SK-N-SH treated with all-trans-retinoic acid at 6 μM for 48 hours (cell line): ENCODE measurements around the gene FAM209A.

Source experiments
- ATAC-seq: fragments of 200-7000 bp; cut with Tn5 transposase; 3 replicates; pipeline ENCODE4 v1.9.1; 2020; ENCODE audit warnings: mild to moderate bottlenecking, moderate library complexity
- ARNTL ChIP-seq: fragments of 450-650 bp; formaldehyde crosslinking; IDR thresholded peaks from 2 replicates; pipeline ENCODE4 v1.5.0; 2020; ENCODE audit warnings: low read depth, mild to moderate bottlenecking, moderate library complexity, borderline replicate concordance
- BACH2 ChIP-seq: fragments of 250-450 bp; sonication (Bioruptor Pico); IDR thresholded peaks from 2 replicates; pipeline ENCODE4 v1.9.0; 2021; ENCODE audit warnings: mild to moderate bottlenecking, borderline replicate concordance
- CREB5 ChIP-seq: fragments of 250-450 bp; sonication (Bioruptor Pico); IDR thresholded peaks from 2 replicates; pipeline ENCODE4 v1.5.1; 2020; ENCODE audit warnings: low read depth, mild to moderate bottlenecking, moderate library complexity
- CSDC2 ChIP-seq: fragments of 250-450 bp; sonication (Bioruptor Pico); IDR thresholded peaks from 2 replicates; pipeline ENCODE4 v1.5.0; 2020; ENCODE audit warnings: mild to moderate bottlenecking, moderate library complexity
- GLIS3 ChIP-seq: fragments of 250-450 bp; sonication (Bioruptor Pico); IDR thresholded peaks from 2 replicates; pipeline ENCODE4 v1.5.0; 2020; ENCODE audit warnings: mild to moderate bottlenecking, moderate library complexity
- OSR1 ChIP-seq: fragments of 250-450 bp; sonication (Bioruptor Pico); IDR thresholded peaks from 2 replicates; pipeline ENCODE4 v1.8.0; 2022; ENCODE audit warnings: moderate library complexity, mild to moderate bottlenecking, inconsistent platforms
- PATZ1 ChIP-seq: fragments of 250-450 bp; sonication (Bioruptor Pico); IDR thresholded peaks from 2 replicates; pipeline ENCODE4 v1.8.0; 2020; ENCODE audit warnings: mild to moderate bottlenecking, moderate library complexity, borderline replicate concordance
- PPARA ChIP-seq: fragments of 250-450 bp; sonication (Bioruptor Pico); IDR thresholded peaks from 2 replicates; pipeline ENCODE4 v1.5.0; 2020; ENCODE audit warnings: mild to moderate bottlenecking, borderline replicate concordance
- RARB ChIP-seq: fragments of 250-450 bp; sonication (Bioruptor Pico); IDR thresholded peaks from 2 replicates; pipeline ENCODE4 v1.8.0; 2021; ENCODE audit warnings: mild to moderate bottlenecking, moderate library complexity
- SNAI2 ChIP-seq: fragments of 250-450 bp; sonication (Bioruptor Pico); IDR thresholded peaks from 2 replicates; pipeline ENCODE4 v1.5.0; 2020; ENCODE audit warnings: mild to moderate bottlenecking, moderate library complexity
- TCF4 ChIP-seq: fragments of 250-450 bp; sonication (Bioruptor Pico); IDR thresholded peaks from 2 replicates; pipeline ENCODE4 v1.8.0; 2021; ENCODE audit warnings: mild to moderate bottlenecking, moderate library complexity, borderline replicate concordance
- TOX ChIP-seq: fragments of 250-450 bp; sonication (Bioruptor Pico); IDR thresholded peaks from 2 replicates; pipeline ENCODE4 v1.8.0; 2021; ENCODE audit warnings: mild to moderate bottlenecking, moderate library complexity, borderline replicate concordance
- ZC3H10 ChIP-seq: fragments of 250-450 bp; sonication (Bioruptor Pico); IDR thresholded peaks from 2 replicates; pipeline ENCODE4 v1.5.1; 2021; ENCODE audit warnings: mild to moderate bottlenecking, moderate library complexity
- ZFP3 ChIP-seq: fragments of 250-450 bp; sonication (Bioruptor Pico); IDR thresholded peaks from 2 replicates; pipeline ENCODE4 v1.5.0; 2020; ENCODE audit warnings: mild to moderate bottlenecking, moderate library complexity
- ZFP30 ChIP-seq: fragments of 450-650 bp; formaldehyde crosslinking; IDR thresholded peaks from 2 replicates; pipeline ENCODE4 v1.5.0; 2022; ENCODE audit warnings: mild to moderate bottlenecking, moderate library complexity
- ZNF70 ChIP-seq: fragments of 450-650 bp; formaldehyde crosslinking; IDR thresholded peaks from 2 replicates; pipeline ENCODE4 v1.5.0; 2020; ENCODE audit warnings: mild to moderate bottlenecking, moderate library complexity
- ZNF8 ChIP-seq: fragments of 450-650 bp; formaldehyde crosslinking; IDR thresholded peaks from 2 replicates; pipeline ENCODE4 v1.5.0; 2020; ENCODE audit warnings: mild to moderate bottlenecking, moderate library complexity
- TF ChIP-seq, protein P1 (sequence below): fragments of 250-450 bp; sonication (Bioruptor Pico); IDR thresholded peaks from 2 replicates; pipeline ENCODE4 v1.5.1; 2021; ENCODE audit warnings: mild to moderate bottlenecking, moderate library complexity
- TF ChIP-seq, protein P2 (sequence below): fragments of 250-450 bp; sonication (Bioruptor Pico); IDR thresholded peaks from 2 replicates; pipeline ENCODE4 v1.5.0; 2020; ENCODE audit warnings: mild to moderate bottlenecking, moderate library complexity
- TF ChIP-seq, protein P3 (sequence below): fragments of 250-450 bp; sonication (Bioruptor Pico); IDR thresholded peaks from 2 replicates; pipeline ENCODE4 v1.8.0; 2021; ENCODE audit warnings: low read depth, mild to moderate bottlenecking, moderate library complexity, borderline replicate concordance

Gene FAM209A

GRCh38 chr20:56513161-56514150, 11.1 kb upstream of the FAM209A start:
- ATAC-seq, result no peak
- TF ChIP-seq RARB (CRISPR knock-in tag) (no peak), ZFP3 (CRISPR knock-in tag) (no peak), CSDC2 (CRISPR knock-in tag) (no peak), ZC3H10 (CRISPR knock-in tag) (no peak)
- TF ChIP-seq, protein P1, sequence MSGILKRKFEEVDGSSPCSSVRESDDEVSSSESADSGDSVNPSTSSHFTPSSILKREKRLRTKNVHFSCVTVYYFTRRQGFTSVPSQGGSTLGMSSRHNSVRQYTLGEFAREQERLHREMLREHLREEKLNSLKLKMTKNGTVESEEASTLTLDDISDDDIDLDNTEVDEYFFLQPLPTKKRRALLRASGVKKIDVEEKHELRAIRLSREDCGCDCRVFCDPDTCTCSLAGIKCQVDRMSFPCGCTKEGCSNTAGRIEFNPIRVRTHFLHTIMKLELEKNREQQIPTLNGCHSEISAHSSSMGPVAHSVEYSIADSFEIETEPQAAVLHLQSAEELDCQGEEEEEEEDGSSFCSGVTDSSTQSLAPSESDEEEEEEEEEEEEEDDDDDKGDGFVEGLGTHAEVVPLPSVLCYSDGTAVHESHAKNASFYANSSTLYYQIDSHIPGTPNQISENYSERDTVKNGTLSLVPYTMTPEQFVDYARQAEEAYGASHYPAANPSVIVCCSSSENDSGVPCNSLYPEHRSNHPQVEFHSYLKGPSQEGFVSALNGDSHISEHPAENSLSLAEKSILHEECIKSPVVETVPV (CRISPR knock-in tag), result no peak

DNA sequence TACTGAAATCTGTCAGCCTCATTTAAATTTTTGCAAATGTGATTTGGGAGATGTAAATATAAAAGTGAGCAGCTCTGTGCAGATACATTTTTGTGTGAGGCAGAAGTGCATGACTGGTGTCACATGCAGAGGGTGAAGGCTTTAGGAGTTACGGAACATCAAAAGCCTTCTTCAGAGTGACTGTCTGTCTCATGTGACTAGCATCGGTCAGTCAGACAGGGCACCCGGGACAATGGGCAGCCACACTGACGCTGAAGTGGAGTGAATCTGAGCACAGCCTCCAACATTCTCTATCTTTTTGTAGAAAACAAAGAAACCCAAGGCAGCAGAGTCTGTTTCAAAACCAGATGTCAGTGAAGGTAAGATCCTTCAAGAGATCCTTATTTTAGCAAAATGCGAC, 7.9 kb upstream of the FAM209A start:
- ATAC-seq, result no peak
- TF ChIP-seq CSDC2 (CRISPR knock-in tag), result no peak
- no peak for TF ChIP-seq PATZ1 (CRISPR knock-in tag)
- TF ChIP-seq ZC3H10 (CRISPR knock-in tag), result no peak
- no peak for TF ChIP-seq CREB5 (CRISPR knock-in tag)
- TF ChIP-seq, protein P2, sequence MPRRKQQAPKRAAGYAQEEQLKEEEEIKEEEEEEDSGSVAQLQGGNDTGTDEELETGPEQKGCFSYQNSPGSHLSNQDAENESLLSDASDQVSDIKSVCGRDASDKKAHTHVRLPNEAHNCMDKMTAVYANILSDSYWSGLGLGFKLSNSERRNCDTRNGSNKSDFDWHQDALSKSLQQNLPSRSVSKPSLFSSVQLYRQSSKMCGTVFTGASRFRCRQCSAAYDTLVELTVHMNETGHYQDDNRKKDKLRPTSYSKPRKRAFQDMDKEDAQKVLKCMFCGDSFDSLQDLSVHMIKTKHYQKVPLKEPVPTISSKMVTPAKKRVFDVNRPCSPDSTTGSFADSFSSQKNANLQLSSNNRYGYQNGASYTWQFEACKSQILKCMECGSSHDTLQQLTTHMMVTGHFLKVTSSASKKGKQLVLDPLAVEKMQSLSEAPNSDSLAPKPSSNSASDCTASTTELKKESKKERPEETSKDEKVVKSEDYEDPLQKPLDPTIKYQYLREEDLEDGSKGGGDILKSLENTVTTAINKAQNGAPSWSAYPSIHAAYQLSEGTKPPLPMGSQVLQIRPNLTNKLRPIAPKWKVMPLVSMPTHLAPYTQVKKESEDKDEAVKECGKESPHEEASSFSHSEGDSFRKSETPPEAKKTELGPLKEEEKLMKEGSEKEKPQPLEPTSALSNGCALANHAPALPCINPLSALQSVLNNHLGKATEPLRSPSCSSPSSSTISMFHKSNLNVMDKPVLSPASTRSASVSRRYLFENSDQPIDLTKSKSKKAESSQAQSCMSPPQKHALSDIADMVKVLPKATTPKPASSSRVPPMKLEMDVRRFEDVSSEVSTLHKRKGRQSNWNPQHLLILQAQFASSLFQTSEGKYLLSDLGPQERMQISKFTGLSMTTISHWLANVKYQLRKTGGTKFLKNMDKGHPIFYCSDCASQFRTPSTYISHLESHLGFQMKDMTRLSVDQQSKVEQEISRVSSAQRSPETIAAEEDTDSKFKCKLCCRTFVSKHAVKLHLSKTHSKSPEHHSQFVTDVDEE (CRISPR knock-in tag), result no peak
- TF ChIP-seq OSR1 (CRISPR knock-in tag), result no peak
- TF ChIP-seq, protein P3, sequence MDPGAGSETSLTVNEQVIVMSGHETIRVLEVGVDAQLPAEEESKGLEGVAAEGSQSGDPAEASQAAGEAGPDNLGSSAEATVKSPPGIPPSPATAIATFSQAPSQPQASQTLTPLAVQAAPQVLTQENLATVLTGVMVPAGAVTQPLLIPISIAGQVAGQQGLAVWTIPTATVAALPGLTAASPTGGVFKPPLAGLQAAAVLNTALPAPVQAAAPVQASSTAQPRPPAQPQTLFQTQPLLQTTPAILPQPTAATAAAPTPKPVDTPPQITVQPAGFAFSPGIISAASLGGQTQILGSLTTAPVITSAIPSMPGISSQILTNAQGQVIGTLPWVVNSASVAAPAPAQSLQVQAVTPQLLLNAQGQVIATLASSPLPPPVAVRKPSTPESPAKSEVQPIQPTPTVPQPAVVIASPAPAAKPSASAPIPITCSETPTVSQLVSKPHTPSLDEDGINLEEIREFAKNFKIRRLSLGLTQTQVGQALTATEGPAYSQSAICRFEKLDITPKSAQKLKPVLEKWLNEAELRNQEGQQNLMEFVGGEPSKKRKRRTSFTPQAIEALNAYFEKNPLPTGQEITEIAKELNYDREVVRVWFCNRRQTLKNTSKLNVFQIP (CRISPR knock-in tag), result no peak
- TF ChIP-seq TOX (CRISPR knock-in tag), result no peak
- no peak for TF ChIP-seq BACH2
- TF ChIP-seq RARB (CRISPR knock-in tag), result no peak
- no peak for TF ChIP-seq ZNF8 (CRISPR knock-in tag)

DNA sequence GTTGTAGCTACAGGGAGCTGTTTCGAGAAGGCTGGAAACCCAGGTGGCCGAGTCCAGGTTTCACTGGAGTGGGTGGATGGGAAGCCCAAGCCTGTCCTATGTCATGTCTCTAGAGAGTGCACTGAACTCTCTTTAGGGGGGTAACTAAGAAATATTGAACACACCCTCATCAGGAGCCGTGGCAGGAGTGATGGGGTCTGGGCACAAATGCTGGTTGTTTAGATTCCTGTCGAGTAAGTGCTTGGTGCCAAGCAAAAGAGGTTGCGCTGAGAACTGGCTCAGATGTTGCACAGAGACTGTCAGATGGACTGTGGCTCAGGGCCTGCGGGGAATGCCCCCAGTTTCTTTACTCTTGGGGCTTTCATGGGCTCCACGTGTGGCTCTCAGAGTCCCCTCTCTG, 7.3 kb upstream of the FAM209A start:
- no peak for ATAC-seq
- TF ChIP-seq ZFP30 (no peak), PATZ1 (CRISPR knock-in tag) (no peak), TOX (CRISPR knock-in tag) (no peak), PPARA (CRISPR knock-in tag) (no peak), TCF4 (CRISPR knock-in tag) (no peak), ZNF8 (CRISPR knock-in tag) (no peak), GLIS3 (no peak), ZNF70 (CRISPR knock-in tag) (no peak), ARNTL (CRISPR knock-in tag) (no peak), SNAI2 (no peak), ZFP3 (CRISPR knock-in tag) (no peak)
- TF ChIP-seq, protein P2 (CRISPR knock-in tag), result no peak
- TF ChIP-seq, protein P3 (CRISPR knock-in tag), result no peak
